K562 (cell line): ENCODE measurements around the gene GTF2H4. TPM values are rescaled to one million over a fixed set of nuclear protein-coding genes. Genes with fewer than 3 reads are reported as not detected.

ENCODE experiments used
- ATAC-seq: fragments of 200-7000 bp; cut with Tn5 transposase; 3 replicates; pipeline ENCODE4 v1.9.1; 2020; ENCODE audit warnings: moderate library complexity
- BruUV-seq: library from RNA; stranded (reverse); fragments of 400-500 nt; replicated peaks from 2 replicates; lab custom pipeline; 2021; lab: Mats Ljungman, UMichigan
- CTCF ChIA-PET: fragments of 300-600 bp; formaldehyde crosslinking; extraction: SDS; loops from one replicate; lab custom pipeline; 2021; ENCODE audit warnings: low intra/inter-chr PET ratio; lab: Yijun Ruan, JAX
- POLR2A ChIA-PET: fragments of 300-600, 350-650 bp; sonication (Branson Sonifier 250); formaldehyde crosslinking; extraction: SDS; loops from one replicate; lab custom pipeline; 2021; ENCODE audit warnings: antibody characterized with exemption, inconsistent platforms; lab: Yijun Ruan, JAX
- DNase-seq, 4 experiments: peaks; one replicate each; pipeline versions ENCODE4 v3.0.0 to v3.0.0-alpha.2; 2011 to 2018; ENCODE audit warnings: low spot score in 3 of 4, mixed read lengths in 3 of 4; ENCODE audit errors: extremely low read depth in 1 of 4
- FAIRE-seq: peaks from 2 replicates; lab custom pipeline; 2011; peaks lifted over from hg19 to GRCh38; lab: Jason Lieb, UNC
- H2AFZ ChIP-seq: 2 replicates; pipeline ENCODE4 v1.6.0; 2011; ENCODE audit warnings: low read depth, low read length, control low read depth, inconsistent platforms
- H3K27ac ChIP-seq: fragments of 200-600 bp; 3 replicates; pipeline ENCODE4 v1.8.0; 2011; ENCODE audit warnings: low read depth, mild to moderate bottlenecking, control low read depth, inconsistent platforms, low read length, moderate library complexity, mixed read lengths; ENCODE audit errors: extremely low read depth
- H3K27me3 ChIP-seq, 2 experiments: fragments of 300-600 bp in 1 of 2; 2 replicates in 1 of 2; 3 replicates in 1 of 2; pipeline versions ENCODE4 v1.6.0 to v1.8.0; 2011; ENCODE audit warnings: inconsistent platforms in 2 of 2, low read length in 2 of 2, mild to moderate bottlenecking in 1 of 2, mixed read lengths in 1 of 2, moderate library complexity in 1 of 2; ENCODE audit not compliant: control insufficient read depth in 2 of 2, insufficient read depth in 2 of 2
- H3K36me3 ChIP-seq: fragments of 300-600 bp; 3 replicates; pipeline ENCODE4 v1.8.0; 2011; ENCODE audit warnings: mild to moderate bottlenecking, low read length, inconsistent platforms; ENCODE audit not compliant: control insufficient read depth, insufficient read depth
- H3K4me1 ChIP-seq, 2 experiments: fragments of 200-600 bp in 1 of 2; replicated peaks in 1 of 2; 2 replicates in 1 of 2; 3 replicates in 1 of 2; pipeline versions ENCODE4 v1.5.1 to v1.8.0; 2011; ENCODE audit warnings: inconsistent platforms in 2 of 2, low read length in 2 of 2, mild to moderate bottlenecking in 1 of 2, mixed read lengths in 1 of 2, moderate library complexity in 1 of 2; ENCODE audit not compliant: control insufficient read depth in 2 of 2, insufficient read depth in 2 of 2
- H3K4me2 ChIP-seq: 2 replicates; pipeline ENCODE4 v1.6.1; 2011; ENCODE audit warnings: low read length, control low read depth, inconsistent platforms, mixed read lengths; ENCODE audit not compliant: insufficient read depth
- H3K4me3 ChIP-seq: fragments of 200-600 bp; sonication (generic), shearing (Covaris generic); 2 replicates; pipeline ENCODE4 v1.5.1; 2016; ENCODE audit warnings: control low read depth, inconsistent platforms
- H3K79me2 ChIP-seq: fragments of 200-600 bp; 3 replicates; pipeline ENCODE4 v1.8.0; 2011; ENCODE audit warnings: low read length, inconsistent platforms; ENCODE audit not compliant: control insufficient read depth, insufficient read depth
- H3K9ac ChIP-seq, 2 experiments: 2 replicates each; pipeline versions ENCODE4 v1.6.0 to v1.6.1; 2011; ENCODE audit warnings: low read depth in 2 of 2, low read length in 2 of 2, control low read depth in 1 of 2, inconsistent platforms in 1 of 2, mild to moderate bottlenecking in 1 of 2, mixed read lengths in 1 of 2; ENCODE audit not compliant: insufficient read depth in 1 of 2
- H3K9me1 ChIP-seq: one replicate; pipeline ENCODE4 v1.6.0; 2011; ENCODE audit warnings: inconsistent platforms, mild to moderate bottlenecking, low read length, moderate library complexity; ENCODE audit not compliant: control insufficient read depth, insufficient read depth
- H3K9me3 ChIP-seq: replicated peaks from 2 replicates; pipeline ENCODE4 v1.5.1; 2011; ENCODE audit warnings: low read depth, low read length, inconsistent platforms; ENCODE audit not compliant: control insufficient read depth, insufficient read depth
- H4K20me1 ChIP-seq: replicated peaks from 2 replicates; pipeline ENCODE4 v1.6.1; 2011; ENCODE audit warnings: low read length, inconsistent platforms, mixed read lengths; ENCODE audit not compliant: control insufficient read depth, insufficient read depth
- AFF4 ChIP-seq: sonication (generic); formaldehyde crosslinking; IDR thresholded peaks from 2 replicates; pipeline ENCODE4 v1.8.0; 2023; ENCODE audit warnings: mild to moderate bottlenecking, missing genetic modification reagents
- EP400 ChIP-seq: fragments of 450-650 bp; IDR thresholded peaks from 2 replicates; pipeline ENCODE4 v1.6.1; 2017; ENCODE audit warnings: antibody characterized with exemption, mild to moderate bottlenecking, moderate library complexity
- FOXK1 ChIP-seq: sonication (generic); formaldehyde crosslinking; IDR thresholded peaks from 2 replicates; pipeline ENCODE4 v1.8.0; 2022; ENCODE audit warnings: missing genetic modification reagents, mild to moderate bottlenecking, borderline replicate concordance
- MITF ChIP-seq: IDR thresholded peaks from 2 replicates; pipeline ENCODE4 v1.6.1; 2014; ENCODE audit warnings: antibody characterized with exemption
- PHTF2 ChIP-seq: fragments of 250-450 bp; sonication (Bioruptor Pico); IDR thresholded peaks from 2 replicates; pipeline ENCODE4 v1.5.0; 2021; ENCODE audit warnings: mild to moderate bottlenecking
- SIX5 ChIP-seq, 2 experiments: IDR thresholded peaks; 2 replicates each; pipeline ENCODE4 v1.6.1; 2011; ENCODE audit warnings: low read length in 2 of 2, borderline replicate concordance in 1 of 2, low read depth in 1 of 2, mild to moderate bottlenecking in 1 of 2, moderate library complexity in 1 of 2; ENCODE audit not compliant: insufficient read depth in 1 of 2
- ZNF407 ChIP-seq: fragments of 450-650 bp; IDR thresholded peaks from 2 replicates; pipeline ENCODE4 v1.6.1; 2016; ENCODE audit warnings: low read depth
- WGBS: fragments of 100-300 bp; shearing (Covaris generic); methylation state at CpG from one replicate; pipeline ENCODE4 v1.1.6; 2016; ENCODE audit warnings: low coverage, mixed read lengths; ENCODE audit not compliant: insufficient coverage; ENCODE audit errors: missing lambda C conversion rate; 5-methylcytosine and 5-hydroxymethylcytosine counted together
- in situ Hi-C: fragments of 300-500 bp; cut with MboI; formaldehyde crosslinking; loops from 4 replicates; pipeline ENCODE4 v1.15.0; 2018; ENCODE audit warnings: inconsistent platforms, mixed read lengths
- intact Hi-C: fragments of 100-400 bp; cut with micrococcal nuclease; formaldehyde crosslinking; loops from 2 replicates; pipeline ENCODE4 v1.14.2; 2022
- polyA plus RNA-seq, 8 experiments: library from polyadenylated mRNA; depleted of rRNA in 4 of 8; stranded (reverse) in 5 of 8; unstranded in 3 of 8; fragments of >200 nt; fragmentation: Nextera tagmentation in 2 of 8; fragmentation: Illumina TruSeq in 1 of 8; extraction: Ambion mirVana in 2 of 8; extraction: Trizol in 1 of 8; gene quantifications; 2 replicates each; pipeline versions ENCODE4 v1.2.1 to v1.2.3, GENCODE V29; 2011 to 2014; ENCODE audit warnings: inconsistent platforms in 1 of 8, missing spikeins in 1 of 8
- total RNA-seq, 7 experiments: library from RNA; depleted of rRNA in 6 of 7; stranded (reverse); fragments of >200 nt in 6 of 7; fragmentation: Illumina TruSeq in 2 of 7; extraction: Trizol in 2 of 7; gene quantifications; 2 replicates each; pipeline versions ENCODE4 v1.2.1 to v1.2.3, GENCODE V29; 2011 to 2021; ENCODE audit warnings: low replicate concordance in 1 of 7

GTF2H4 gene
- total and polyA plus RNA-seq, 9 of the 15 experiments (the other 6 are each of a cell fraction or from before 2014, with no cell fraction given) = 3.6 to 86.1 (median 39.6) TPM

GRCh38 chr6:30882204-30882758 is 25.7 kb upstream of the GTF2H4 start:
- no peak for DNase-seq
- WGBS = 85% methylated on average over 8 of the region's 8 CpGs
- in situ Hi-C loops = no loop called here
- BruUV-seq = no TSS peak
- Histone ChIP-seq H4K20me1 (peaks cover 9% of the 10 kb centered on the region; the same call in 1 of the 2 replicates), H3K27me3 (no peaks in the 10 kb centered on the region), H3K9me1 (peaks cover 3% of the 10 kb centered on the region), H3K27ac (no peak overlapping the region), H3K4me3 (no peak overlapping the region), H3K9ac (peak overlapping the region in 1 of 2 experiments; percentile 83; a peak in 2 of 4 replicates), H2AFZ (peak overlapping the region; percentile 46; the same call in 1 of the 2 replicates), H3K4me2 (no peak overlapping the region), H3K36me3 (no peaks in the 10 kb centered on the region), H3K9me3 (no peaks in the 10 kb centered on the region), H3K79me2 (peaks cover 27% of the 10 kb centered on the region), H3K4me1 (peaks cover 74 to 82% of the 10 kb centered on the region in 2 experiments)
- no peak for FAIRE-seq
- intact Hi-C loops = no loop called here
- CTCF ChIA-PET = no interaction called here
- no peak for ATAC-seq
- POLR2A ChIA-PET = interaction anchor here (0.6 to 1.6 kb wide), 16 partner anchors 8 to 700 kb away, joined by 3 to 8 read pairs (median 4); partner anchors contain the start of genes GTF2H4, MRPS18B, PPP1R10 and VARS2
- TF ChIP-seq EP400 (no peak), AFF4 (no peak), PHTF2 (no peak), FOXK1 (CRISPR knock-in tag) (no peak), SIX5 (IDR thresholded peaks at IDR 0.05; ENCODE audit: borderline replicate concordance in 1 of 2, insufficient read depth in 1 of 2, low read depth in 1 of 2, low read length in 2 of 2) (no peak), MITF (no peak), ZNF407 (no peak)
